HG02571 (cell line): ENCODE results near the gene FNDC10.

Experiments used
- ATAC-seq: cut with Tn5 transposase; IDR thresholded peaks from one replicate; pipeline ENCODE4 v1.9.1; 2021; ENCODE audit warnings: mild to moderate bottlenecking, moderate library complexity; ENCODE audit not compliant: unreplicated experiment

Gene FNDC10

DNA sequence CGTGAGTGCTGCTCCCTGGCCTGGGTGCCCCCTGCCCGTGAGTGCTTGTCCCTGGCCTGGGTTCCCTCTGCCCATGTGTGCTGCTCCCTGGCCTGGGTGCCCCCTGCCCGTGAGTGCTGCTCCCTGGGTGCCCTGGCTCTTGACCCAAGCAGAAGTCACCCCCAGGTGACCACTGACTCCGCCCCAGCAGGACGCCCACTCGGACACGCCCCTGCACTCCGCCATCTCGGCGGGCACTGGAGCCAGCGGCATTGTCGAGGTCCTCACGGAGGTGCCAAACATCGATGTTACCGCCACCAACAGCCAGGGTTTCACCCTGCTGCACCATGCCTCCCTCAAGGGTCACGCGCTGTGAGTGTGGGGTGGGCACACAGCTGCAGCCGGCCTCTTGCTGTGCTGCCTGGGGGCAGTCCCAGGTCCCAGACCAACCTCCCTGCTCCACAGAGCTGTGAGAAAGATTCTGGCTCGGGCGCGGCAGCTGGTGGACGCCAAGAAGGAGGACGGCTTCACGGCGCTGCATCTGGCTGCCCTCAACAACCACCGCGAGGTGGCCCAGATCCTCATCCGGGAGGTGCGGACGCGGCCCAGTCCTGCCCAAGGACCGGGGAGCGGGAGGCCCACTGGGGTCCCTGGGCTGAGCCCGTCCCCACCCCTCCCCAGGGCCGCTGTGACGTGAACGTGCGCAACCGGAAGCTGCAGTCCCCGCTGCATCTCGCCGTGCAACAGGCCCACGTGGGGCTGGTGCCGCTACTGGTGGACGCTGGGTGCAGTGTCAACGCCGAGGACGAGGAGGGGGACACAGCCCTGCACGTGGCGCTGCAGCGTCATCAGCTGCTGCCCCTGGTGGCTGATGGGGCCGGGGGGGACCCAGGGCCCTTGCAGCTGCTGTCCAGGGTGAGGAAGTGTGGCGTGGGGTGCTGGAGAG, 28.2 kb upstream of the FNDC10 start:
- no peak for ATAC-seq

- ATAC-seq = no peak
These were observed 27.4 kb upstream of the FNDC10 start for GRCh38 chr1:1627261-1627828.

- no peak for ATAC-seq
These were observed 26.5 kb upstream of the FNDC10 start for GRCh38 chr1:1626207-1627141.

DNA sequence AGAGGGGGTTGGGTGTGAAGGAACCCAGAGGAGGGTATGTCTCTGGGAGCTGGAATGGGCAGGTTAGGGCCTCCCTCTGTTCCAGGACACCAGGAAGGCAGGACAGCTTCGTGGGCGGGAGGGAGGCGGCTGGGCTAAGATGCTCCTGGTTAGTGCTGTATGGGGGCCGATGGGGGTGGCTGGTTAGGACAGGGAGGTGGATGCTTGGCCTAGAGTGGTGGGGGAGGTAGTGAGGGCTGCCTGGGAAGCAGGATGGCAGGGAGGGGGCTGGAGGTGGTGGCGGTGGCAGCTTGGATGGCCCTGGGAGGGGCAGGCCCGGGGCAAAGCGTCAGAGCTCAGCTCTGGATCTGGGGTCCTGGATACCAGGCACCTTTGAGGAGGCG, 25.9 kb upstream of the FNDC10 start:
- ATAC-seq = no peak

DNA sequence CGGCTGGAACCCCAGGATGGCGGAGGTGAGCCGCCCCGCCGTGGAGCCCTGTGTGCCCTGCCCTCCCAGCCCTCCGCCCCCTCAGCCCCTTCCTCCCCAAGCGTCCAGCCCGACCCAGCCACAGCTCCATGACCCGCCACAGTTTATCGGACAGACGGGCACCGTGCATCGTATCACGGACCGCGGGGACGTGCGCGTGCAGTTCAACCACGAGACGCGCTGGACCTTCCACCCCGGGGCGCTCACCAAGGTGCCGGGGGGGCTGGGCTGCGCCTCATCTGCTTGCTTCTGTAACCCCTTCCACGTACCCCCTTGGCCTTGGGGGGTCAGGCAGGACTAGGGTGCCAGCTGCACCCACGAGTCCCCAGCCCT, 25.5 kb upstream of the FNDC10 start:
- no peak for ATAC-seq

- no peak for ATAC-seq
These were observed 24.8 kb upstream of the FNDC10 start for GRCh38 chr1:1624443-1625403.

- no peak for ATAC-seq
These were observed 23.9 kb upstream of the FNDC10 start for GRCh38 chr1:1623631-1624442.

DNA sequence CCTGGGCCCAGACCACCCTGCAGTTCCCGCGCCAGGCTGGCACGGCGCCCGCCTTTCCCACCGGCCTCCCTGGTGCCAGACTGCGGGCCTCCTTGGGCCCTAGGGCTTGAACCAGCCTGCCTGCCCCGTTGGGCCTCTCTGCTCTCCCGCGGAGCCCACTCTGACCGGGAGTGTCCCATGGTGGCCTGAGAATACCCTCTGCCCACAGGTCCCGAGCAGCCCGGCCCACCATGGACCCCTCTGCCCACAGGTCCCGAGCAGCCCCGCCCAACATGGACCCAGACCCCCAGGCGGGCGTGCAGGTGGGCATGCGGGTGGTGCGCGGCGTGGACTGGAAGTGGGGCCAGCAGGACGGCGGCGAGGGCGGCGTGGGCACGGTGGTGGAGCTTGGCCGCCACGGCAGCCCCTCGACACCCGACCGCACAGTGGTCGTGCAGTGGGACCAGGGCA, 23.3 kb upstream of the FNDC10 start:
- no peak for ATAC-seq

DNA sequence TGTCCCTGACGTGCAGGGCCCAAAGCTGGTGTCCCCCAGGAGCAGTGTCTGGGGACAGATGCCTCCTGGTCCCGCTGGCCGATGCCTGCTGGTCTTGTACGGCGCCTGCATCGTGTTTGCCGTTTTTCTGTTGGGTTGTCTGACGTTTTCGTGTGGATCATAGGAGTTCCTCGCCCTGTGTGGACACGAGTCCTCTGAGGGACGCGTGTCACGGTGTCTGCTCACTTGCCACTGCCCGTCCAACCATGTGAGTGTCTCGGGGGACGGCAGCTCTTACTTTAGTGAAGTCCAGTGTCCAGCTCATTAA, 22.8 kb upstream of the FNDC10 start:
- ATAC-seq = no peak

GRCh38 chr1:1622010-1622787, 22.3 kb upstream of the FNDC10 start:
- ATAC-seq = no peak

DNA sequence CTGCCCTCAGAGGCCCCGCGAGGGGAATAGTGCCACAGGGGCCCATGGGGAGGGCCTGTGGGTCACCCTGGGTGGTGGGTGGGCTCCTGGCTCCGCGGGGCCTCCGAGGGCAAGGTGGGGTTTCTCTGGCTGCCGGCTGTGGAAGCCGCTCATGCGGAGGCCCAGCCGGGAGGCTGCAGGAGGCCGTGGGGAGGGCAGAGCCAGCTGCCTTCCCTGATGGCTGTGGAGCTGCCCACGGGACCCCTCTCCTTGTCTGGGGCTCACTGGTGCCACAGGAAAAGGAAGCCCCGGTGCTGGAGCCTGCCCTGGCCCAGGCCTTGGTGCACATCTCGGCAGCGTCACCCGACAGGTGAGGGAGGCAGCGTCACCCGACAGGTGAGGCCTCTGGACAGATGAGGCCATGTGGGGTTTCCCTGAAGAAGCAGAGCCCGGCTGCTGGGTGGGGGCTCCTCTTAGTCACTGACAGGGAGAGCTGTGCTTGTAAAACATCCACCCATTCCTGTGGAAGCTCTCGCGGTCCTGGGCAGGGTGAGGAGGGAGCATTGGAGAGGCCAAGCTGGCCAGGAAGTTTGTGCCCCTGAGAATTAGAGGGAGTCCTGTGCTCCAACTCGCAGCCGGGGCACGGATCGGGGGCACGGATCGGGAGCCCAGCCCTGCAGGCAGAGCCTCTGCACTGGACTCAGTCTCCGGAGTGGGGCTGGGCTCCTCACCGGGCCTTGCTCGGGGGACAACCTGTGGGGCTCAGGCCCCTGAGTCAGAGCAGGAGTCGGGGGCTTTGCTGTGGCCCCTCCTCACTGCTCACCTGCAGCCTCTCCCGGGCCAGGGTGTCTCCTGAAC, 21.5 kb upstream of the FNDC10 start:
- no peak for ATAC-seq

GRCh38 chr1:1620433-1621139, 20.7 kb upstream of the FNDC10 start:
- ATAC-seq = no peak

GRCh38 chr1:1619917-1620361, 20.0 kb upstream of the FNDC10 start:
- ATAC-seq = no peak

DNA sequence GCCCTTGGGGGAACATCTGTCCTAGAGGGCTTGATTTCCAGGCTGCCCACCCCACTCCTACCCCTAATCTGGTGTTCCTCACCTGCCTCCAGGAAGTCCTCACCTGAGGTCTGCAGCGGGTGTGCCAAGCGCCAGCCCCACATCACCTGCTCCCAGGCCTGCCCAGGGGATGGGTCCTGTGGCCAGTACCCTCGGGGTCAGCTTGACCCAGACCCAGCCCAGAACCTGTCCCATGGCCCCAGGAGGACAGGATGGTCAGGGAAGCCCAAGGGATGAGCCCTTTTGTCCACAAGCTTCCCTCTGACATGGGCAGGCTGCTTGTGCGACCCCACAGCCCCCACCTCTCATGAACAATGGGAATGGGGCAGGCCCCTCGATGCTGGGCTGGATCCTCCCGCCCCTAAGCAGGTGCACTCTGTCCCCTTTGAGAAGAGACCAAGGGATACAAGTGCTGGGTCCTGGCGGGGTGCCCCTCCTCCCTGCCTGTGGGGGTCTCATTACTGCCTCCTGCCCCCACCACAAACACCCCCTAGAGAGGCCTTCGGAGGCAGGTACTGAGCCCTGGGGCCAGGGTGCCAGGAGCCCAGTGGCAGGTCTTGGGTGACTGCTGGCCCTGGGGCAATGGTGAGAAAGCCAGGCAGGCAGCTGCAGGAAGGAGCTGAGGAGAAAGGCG, 18.6 kb upstream of the FNDC10 start:
- no peak for ATAC-seq

DNA sequence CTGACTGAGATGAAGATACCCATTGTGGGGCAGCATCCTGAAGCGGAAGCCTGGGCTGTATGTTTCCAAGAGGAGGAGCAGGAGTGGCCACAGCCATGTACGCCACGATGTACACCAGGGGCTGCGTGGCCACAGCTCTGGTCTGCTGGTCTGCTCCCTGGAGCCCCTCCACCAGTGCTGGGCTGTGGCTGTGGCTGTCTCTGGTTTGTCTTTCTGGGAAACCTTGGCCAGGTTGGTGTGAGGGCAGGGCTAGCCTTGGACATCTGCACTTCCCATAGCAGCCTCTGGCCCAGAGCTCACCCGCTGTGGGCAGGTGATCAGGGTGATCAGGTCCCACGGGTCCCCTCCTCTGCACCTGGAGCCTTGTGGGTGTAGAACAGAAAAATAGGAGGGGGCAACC, 18.0 kb upstream of the FNDC10 start:
- no peak for ATAC-seq

GRCh38 chr1:1617516-1617915, 17.6 kb upstream of the FNDC10 start:
- ATAC-seq = no peak

- no peak for ATAC-seq
These were observed 16.9 kb upstream of the FNDC10 start for GRCh38 chr1:1616838-1617237.
